Amygdala (tissue), 56 donors: ENCODE measurements around the gene MAIP1.
"Not testable (repeated sequence)": the region's sequence is repeated elsewhere in the genome, so short reads cannot be mapped to it uniquely, and the experiment has no call there.

ENCODE experiments used
- DNase-seq, 56 donors: peaks; one replicate each; lab custom pipeline; 2025; lab: John Stamatoyannopoulos, UW

The MAIP1 gene

GRCh38 chr2:199955339-199956061 lies at the start of gene MAIP1, which contains the start of gene TYW5:
MAIP1 (plus strand) TSS chr2:199955582; CDS start chr2:199955799, 217 bp downstream.
TYW5 (minus strand) TSS chr2:199955491; CDS start chr2:199955470, 21 bp downstream.
- peak; percentile 40 to 97 (median 85) for DNase-seq

- no peak for DNase-seq
Measured at GRCh38 chr2:199907008-199907714, 48.2 kb upstream of the MAIP1 start.

- no peak for DNase-seq
Measured at GRCh38 chr2:199910338-199911051, 44.9 kb upstream of the MAIP1 start.

GRCh38 chr2:199911052-199911876 lies 44.1 kb upstream of the MAIP1 start, which contains the start of gene C2orf69:
C2orf69 (plus strand) TSS chr2:199911293; CDS start chr2:199911439, 146 bp downstream.
- peak; percentile 55 to 98 (median 92) for DNase-seq

GRCh38 chr2:199911877-199912161 lies 43.6 kb upstream of the MAIP1 start:
- no peak for DNase-seq

- not testable (repeated sequence) for DNase-seq
Measured at GRCh38 chr2:199912553-199913114, 42.7 kb upstream of the MAIP1 start.

- DNase-seq, result no peak
Measured at GRCh38 chr2:199914372-199914958, 40.9 kb upstream of the MAIP1 start.

- DNase-seq, result no peak
Measured at GRCh38 chr2:199916980-199917379, 38.4 kb upstream of the MAIP1 start.

- peak in 5 of 56 donors; percentile 0 to 41 (median 8) for DNase-seq
Measured at GRCh38 chr2:199922856-199923255, 32.5 kb upstream of the MAIP1 start.

- no peak for DNase-seq
Measured at GRCh38 chr2:199923924-199924323, 31.5 kb upstream of the MAIP1 start.

- no peak for DNase-seq
Measured at GRCh38 chr2:199926806-199927205, 28.6 kb upstream of the MAIP1 start.

GRCh38 chr2:199928226-199928625 lies 27.2 kb upstream of the MAIP1 start:
- no peak for DNase-seq

GRCh38 chr2:199928626-199929025 lies 26.8 kb upstream of the MAIP1 start:
- DNase-seq, result no peak

GRCh38 chr2:199929262-199929661 lies 26.1 kb upstream of the MAIP1 start:
- DNase-seq, result peak in 2 of 56 donors; percentile 3 to 13

- DNase-seq, result peak; percentile 4 to 92 (median 74)
Measured at GRCh38 chr2:199932312-199932855, 23.0 kb upstream of the MAIP1 start.

- no peak for DNase-seq
Measured at GRCh38 chr2:199933466-199933865, 21.9 kb upstream of the MAIP1 start.

- DNase-seq, result no peak
Measured at GRCh38 chr2:199936554-199936953, 18.8 kb upstream of the MAIP1 start.

- no peak for DNase-seq
Measured at GRCh38 chr2:199940373-199940772, 15.0 kb upstream of the MAIP1 start.

GRCh38 chr2:199943373-199943772 lies 12.0 kb upstream of the MAIP1 start:
- no peak for DNase-seq
